GM08714 (cell line): ENCODE results near the gene POP7.

Experiments
- H3K4me3 ChIP-seq: fragments of 200-500 bp; sonication (Bioruptor generic); 2 replicates; pipeline ENCODE4 v1.5.1; 2014; ENCODE audit warnings: mild to moderate bottlenecking, low read length, inconsistent platforms
- ZNF274 ChIP-seq: IDR thresholded peaks from 2 replicates; pipeline ENCODE4 v1.6.1; 2012; ENCODE audit warnings: mild to moderate bottlenecking, low read depth, low read length

POP7 gene

DNA sequence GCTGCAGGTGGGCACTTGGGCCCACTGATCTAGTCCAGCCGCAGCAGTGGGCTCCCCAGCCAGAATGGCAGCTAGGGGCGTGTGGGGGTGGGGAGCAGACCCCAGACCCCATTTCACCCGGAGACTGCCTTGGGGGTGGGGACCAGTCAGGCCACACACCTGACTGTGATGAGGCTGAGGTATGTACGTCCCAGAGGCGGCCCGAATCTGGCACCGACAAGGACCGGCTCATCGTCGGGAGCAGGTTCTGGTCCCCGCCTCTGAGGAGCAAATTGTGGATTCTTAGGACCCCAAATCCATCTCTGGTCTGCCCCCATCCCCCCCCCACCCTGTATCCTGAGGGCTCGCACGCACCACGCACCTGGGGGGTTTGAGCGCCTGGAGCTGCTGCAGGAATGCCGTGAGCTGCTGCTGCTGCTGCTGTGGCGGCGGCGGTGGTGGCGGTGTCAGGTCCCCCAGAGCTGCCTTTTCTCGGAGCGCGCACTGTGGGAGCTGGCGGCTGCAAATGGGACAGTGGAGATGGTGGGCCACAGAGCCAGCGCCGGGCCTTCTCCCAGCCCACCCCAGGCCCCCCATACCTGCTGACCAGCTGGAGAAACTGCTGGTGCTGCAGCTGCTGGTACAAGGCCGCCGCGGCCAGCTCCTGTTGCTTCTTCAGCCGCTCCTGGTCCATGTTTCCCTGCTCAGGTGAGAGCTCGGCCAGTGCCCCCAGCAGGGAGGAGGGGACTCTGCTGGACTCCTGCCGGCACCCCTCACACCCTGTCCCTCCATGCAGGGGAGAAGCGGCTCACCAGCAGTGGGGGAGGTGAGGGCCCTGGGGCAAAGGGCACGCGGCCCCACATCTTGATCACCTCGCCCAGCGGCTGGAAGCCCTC is 22.0 kb upstream of the POP7 start:
- no peak overlapping the region for H3K4me3 ChIP-seq
- no peak for TF ChIP-seq ZNF274

DNA sequence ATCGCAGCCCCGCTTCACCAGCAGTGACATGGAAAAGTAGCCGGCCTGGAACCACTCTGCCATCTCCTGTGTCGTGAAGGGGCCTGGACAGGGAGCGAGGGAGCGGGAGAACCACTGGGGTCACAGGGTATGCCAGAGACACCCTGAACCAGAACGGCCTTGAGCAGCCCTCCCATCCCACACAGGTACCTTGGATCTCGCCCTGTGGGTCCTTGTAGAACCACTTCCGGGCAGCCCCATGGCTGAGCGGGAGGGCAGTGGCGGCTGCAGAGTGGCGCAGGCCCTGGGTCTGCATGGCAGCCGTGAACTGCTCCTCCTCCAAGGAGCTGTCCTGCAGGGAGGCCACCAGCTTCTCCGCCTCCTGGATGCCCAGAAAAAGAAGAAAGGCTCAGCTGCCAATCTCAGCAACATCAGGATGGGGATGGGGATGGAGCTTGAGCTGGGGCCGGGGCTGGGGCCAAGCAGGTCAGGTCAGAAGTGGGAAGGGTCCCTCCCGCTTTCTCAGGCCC is 21.3 kb upstream of the POP7 start:
- no peak for TF ChIP-seq ZNF274
- H3K4me3 ChIP-seq, result no peak overlapping the region

DNA sequence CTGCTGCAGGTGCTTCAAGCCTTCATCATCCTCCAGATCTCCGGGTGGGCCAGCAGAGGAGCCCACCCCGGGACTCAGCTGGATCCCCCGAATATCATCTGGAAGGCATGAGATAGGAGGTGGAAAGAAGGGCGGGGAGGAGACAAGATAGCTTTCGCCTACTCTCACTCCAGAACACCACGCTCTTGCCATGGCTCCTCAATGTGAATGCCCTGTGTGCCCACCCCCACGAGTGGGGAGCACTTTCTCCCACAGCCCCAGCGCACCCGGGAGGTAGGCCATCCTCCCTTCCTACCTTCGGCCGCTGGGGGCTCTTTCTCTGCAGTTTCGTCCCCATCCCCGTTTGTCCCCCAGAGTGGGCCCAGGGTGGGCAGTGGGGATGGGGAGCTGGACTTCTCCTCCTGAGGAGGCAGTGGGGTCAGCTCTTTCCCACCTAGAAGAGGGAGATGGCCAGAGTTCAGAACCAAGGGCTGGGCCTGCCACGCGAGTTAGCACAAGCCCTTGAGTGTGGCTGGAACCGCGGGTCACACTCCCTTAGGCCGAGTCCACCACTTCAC is 20.8 kb upstream of the POP7 start:
- TF ChIP-seq ZNF274, result no peak
- H3K4me3 ChIP-seq, result no peak overlapping the region

DNA sequence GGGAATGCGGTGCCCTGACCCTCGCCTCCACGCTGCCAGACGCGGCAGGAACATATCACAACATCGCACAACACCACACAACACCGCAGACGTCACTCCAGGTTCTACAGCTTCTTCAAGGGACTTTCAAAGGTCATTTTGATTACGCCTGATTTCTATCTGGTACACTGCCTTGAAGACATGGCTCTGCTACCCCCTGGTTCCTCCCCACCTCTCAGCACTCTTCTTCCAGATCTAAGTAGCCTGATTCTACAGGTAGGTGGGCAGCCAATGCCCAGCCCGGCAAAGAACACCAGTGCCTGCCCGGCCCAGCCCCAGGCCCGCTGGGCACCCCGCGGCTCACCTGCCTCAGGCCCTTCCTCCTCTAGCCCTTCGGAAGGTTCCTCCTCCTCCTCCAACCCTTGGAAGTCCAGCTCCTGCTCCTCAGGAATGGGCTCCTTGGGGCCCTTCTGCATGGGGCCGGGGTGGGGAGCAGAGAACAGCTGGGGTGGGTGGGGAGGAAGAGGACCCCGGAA is 20.2 kb upstream of the POP7 start:
- no peak overlapping the region for H3K4me3 ChIP-seq
- TF ChIP-seq ZNF274, result no peak

DNA sequence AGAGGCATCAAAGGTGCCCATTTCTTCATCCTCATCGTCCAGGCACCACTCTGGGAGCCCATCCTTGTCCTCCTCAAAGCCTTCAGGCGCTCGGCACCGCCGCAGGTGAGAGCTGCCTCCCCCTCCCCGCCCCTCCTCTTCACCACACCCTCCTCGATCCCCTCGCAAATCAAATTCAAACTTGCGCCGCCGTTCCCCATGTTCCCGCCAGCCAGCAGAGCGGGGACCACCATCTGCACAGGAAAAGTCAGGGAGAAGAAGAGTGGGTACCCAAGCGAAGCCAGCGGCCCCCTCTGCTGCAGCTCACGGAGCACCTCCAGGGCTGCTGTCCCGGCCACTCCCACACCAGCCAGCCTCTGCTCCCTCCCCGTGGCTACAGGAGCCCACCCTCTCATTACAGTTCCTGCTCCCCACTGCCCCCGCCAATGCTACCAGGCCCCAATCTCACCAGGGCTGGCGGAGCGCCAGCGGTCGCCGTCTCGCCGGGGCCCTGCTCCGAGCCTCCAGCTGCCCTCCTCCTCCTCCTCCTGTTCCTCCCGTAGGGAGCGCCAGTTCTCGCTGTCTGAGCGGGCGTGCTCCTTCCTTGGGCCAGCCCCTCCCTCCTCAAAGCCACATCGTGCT is 19.6 kb upstream of the POP7 start:
- no peak for TF ChIP-seq ZNF274
- H3K4me3 ChIP-seq, result no peak overlapping the region

DNA sequence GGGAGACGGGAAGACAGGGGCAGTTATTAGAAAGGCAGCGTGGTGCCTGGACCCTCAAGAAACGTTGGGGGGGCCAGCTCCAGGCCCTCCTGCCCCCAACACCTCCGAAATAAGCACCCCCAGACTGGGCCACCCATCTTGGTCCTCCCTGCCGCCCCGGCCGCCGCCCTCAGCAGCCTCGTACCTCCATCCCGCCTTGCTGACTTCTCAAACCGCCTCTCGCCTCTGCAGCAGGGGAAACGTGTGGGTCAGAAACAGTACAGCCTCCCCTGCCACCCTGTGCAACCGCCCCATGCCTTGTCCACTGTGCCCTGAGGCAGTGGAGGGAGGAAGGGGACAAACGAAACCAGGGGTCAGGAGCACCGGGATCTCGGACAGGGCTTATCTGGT is 19.1 kb upstream of the POP7 start:
- H3K4me3 ChIP-seq, result no peak overlapping the region
- TF ChIP-seq ZNF274, result no peak

DNA sequence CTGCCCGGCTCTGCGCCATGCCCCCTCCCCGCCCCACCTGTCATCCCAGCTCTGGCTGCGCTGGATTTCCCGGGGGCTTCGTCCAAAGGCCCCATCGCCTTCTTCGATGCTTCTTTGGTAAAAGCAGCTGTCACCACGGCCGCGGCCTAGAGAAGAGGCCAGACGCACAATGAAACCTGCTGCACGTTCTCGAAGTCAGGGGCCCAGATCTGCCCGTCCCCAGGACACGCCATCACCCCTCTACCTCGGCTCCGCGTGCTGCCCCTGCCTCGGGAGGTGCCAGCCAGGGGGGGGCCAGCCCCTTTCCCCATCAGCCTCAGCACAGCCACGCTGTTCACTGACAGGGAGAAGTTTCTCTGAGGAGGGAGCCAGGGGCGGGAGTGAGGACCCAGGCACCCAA is 18.7 kb upstream of the POP7 start:
- no peak overlapping the region for H3K4me3 ChIP-seq
- no peak for TF ChIP-seq ZNF274

DNA sequence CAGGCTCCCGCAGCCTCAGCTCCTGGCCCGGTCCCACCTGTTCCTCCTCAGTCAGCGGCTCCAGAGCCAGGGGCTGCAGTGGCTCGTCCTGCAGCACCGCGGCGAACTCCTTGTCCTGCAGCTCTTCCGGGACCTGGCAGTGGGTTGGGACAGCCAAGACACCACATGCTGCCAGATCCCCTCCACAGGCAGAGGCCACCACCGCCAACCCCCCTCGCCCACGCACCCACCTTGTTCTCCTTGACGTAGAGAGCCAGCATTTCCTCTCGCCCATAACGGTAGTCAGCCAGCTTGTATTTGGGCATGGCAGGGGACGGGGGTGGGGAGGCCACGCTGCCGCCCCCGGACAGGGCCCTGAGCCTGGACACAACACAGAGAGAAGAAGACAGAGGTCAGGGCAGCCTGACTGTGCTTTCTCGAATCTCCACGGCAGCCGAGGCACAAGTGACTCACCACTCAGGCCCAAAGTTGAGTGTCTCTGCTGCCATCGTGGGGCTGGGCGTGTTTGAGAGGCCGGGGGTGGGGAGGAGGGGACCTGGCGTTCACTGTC is 18.1 kb upstream of the POP7 start:
- no peak overlapping the region for H3K4me3 ChIP-seq
- TF ChIP-seq ZNF274, result no peak

DNA sequence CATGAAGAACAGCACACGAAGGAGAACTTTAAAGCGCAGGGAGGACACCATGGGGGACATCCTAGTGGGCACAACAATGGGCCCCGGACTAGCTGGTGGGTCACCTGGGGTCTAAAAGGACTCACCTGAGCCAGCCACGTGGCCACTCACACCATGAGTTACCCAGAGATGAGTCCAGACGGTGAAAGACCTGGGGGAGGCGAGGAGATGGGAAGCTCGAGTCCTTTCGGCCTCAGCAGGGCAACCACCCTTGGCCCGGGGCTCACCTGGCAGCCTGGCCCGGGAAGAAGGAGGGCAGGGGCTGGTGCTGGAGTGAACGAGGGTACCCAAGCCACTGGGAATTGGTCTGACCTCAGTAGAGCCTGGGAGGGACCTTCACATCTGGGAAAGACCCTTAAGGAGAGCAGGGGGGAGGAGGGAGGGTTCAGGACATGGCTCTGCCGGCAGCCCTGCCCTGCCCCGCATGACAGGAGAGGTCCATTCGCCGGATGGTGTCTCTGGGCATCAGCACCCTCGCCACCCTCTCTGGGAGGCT is 17.5 kb upstream of the POP7 start:
- H3K4me3 ChIP-seq, result no peak overlapping the region
- no peak for TF ChIP-seq ZNF274

DNA sequence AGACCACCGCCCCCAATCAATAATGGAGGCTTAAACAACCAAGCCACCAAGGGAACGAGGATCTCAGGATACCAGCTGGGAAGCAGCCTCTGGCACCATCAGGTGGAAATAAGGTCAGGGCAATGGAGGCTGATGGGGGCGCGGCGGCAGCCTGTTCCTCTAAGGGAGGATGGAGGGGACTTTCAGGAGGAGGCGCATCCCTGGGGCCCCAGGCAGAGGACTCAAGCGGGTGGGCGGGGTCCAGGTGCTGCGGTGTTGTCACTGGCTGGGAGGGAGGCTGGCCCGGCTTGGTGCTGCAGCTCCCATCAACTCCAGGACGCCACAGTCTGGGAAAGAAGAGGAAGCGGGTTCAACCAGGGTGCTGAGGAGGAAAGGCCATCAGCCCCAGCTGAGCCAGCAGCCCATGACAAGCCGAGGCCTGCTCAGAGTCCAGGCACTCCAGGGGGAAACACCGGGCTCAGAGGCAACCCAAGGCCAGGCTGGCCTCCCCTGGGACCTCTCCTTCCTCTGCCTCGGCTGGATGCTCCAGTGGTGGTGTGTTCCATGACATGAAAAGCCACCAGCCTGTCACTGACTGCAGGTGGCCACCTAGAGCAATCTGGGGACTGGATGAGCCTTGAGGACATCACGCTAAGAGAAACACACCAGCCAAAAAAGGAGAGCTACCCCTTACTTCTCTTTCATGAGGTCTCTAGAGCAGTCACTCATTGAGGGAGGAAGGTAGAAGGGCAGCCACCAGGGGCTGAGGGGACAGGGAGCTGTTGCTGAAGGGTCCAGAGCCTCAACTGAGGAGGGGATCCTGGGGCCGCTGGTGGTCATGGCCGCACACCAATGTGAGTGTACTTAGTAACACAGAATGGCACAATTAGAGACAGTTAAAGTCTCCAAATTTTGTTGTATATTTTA is 16.4 kb upstream of the POP7 start:
- no peak overlapping the region for H3K4me3 ChIP-seq
- no peak for TF ChIP-seq ZNF274

DNA sequence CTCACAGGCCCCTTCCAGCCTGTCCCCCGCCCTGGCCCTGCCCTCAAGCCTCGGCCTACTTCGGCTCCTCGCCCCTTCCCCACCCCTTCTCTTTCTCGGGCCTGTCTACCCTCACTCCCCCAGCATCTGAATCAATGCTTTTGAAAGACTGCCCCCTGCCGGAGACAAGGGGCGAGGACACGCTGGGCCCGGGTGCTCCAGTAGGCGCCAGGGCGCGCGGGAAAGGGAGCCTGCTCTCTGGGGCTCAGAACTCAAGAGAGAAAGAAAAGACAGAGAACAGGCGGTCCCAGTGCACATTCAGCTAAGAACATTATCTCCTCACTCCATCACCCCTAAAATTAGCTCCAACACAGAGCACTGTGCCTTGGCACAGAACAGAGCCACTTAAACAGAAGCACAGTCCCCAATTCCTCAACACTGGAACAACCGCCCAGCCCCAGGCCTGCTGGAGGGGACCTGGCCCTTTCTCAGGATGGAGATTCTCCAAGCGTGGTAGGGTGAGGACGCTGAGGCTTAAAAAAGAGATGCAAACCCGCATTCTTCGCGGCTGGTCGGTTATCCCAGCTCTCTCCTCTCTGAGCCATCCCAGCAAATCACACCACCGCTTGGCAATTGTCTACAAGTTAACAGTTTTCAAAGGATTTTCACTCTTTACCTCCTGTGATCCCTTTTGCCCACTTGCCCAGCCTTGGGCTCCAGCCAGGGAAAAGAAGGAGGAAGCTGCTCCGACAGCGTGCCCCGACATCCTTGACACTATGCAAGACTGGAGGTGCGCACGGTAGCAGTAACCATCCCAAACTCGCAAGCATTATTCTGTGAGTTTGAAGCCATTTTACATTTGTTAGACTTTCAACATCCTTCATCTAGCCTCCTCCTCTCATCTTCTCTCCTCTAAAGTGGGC is 14.0 kb upstream of the POP7 start:
- no peak overlapping the region; the same call in 1 of the 2 replicates for H3K4me3 ChIP-seq
- no peak for TF ChIP-seq ZNF274

DNA sequence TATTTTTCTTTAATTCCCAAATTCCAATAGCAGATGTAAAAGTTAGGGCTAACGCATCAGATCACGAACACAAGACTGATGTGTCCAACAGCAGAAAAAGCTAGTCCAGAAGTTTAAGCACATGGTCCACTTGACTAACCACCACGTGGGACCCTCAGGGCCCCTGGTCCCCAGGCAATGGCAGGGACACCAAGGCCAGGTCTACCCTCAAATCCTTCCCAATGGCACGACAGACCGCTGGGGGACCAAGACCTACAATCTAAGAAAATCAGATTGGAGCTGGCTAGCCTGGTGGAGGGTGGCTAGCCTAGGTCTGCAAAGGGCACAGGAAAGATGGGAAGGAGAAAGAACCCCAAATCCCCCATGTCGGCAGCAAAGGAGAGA is 13.4 kb upstream of the POP7 start:
- H3K4me3 ChIP-seq, result peak overlapping the region; percentile 88
- TF ChIP-seq ZNF274, result no peak
